GM19238 (cell line): ENCODE results near the gene KHNYN.
"Not testable (repeated sequence)": the region's sequence is repeated elsewhere in the genome, so short reads cannot be mapped to it uniquely, and the experiment has no call there.

Experiments
- DNase-seq: peaks from one replicate; pipeline ENCODE4 v3.0.0; 2011; ENCODE audit warnings: low spot score; ENCODE audit not compliant: insufficient read length

KHNYN gene

GRCh38 chr14:24429395-24430142, at the start of gene KHNYN, which contains the start of gene CBLN3:
Gene KHNYN (plus strand): TSS chr14:24429954. CDS start chr14:24430731, 777 bp downstream.
Gene CBLN3 (minus strand): TSS chr14:24429668. CDS start chr14:24429054, 614 bp downstream.
- peak; percentile 98 for DNase-seq

DNA sequence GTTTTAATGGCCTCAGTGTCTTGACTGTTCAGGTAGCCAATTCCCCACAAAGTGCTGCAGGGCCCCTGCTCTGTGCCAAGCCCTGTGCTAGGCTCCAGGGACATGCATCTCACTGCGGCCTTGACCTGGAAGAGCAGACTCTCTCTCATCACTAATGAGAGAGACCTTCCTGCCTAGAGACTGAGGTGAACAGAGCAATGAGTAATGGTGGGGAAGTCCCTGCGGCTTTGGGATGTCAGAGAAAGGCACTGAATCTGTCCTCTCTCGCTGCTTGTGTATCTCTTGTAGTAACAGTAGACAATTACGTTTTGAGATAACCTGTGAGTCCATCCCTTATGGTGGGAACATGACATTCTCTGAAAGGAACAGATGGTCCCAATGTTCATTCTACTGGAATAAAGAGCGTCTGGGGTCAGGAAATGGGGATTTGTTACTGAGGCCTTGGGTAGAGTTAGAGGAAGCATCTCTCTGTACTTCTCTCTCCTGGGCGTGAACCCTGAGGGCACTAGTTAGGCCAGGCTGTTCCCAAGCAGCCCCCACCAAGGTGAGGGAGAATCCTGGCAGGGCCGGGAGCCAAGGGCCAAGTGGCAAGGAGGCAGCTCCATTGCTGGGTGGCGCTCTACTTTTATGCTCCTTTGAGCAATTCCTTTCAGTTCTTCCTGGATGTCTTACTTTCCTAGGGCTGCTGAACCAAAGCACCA, 48.2 kb upstream of the KHNYN start:
- no peak for DNase-seq

DNA sequence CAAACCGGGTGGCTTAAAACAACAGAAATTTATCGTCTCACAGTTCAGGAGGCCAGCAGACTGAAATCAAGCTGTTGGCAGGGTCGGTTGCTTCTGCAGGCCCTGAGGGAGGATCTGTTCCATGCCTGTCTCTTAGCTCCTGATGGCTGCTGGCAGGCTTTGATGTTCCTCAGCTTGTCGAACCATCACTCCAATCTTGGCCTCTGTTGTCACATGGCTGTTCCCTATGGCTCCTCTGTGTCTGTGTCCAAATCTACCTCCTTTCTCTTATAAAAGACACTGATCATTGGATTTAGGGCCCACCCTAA, 47.7 kb upstream of the KHNYN start:
- no peak for DNase-seq

DNA sequence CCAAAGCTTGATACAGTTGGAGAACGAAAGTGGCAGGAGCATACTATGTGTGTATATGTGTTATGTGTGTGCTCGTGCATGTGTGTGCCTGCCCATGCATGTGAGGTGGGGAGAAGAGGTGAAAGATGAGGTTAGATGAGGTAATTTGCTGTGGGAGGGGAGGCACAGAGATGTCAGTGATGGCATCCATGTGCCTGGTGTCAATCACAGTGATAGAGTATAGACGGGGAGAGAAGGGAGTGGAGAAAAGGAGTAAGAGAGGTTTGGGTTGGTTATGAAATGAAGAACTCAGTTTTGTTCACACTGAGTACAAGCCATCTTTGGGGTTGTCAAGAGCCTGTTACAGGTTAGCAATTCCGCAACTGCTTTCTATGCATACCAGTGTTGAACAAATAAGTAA, 45.6 kb upstream of the KHNYN start:
- no peak for DNase-seq

DNA sequence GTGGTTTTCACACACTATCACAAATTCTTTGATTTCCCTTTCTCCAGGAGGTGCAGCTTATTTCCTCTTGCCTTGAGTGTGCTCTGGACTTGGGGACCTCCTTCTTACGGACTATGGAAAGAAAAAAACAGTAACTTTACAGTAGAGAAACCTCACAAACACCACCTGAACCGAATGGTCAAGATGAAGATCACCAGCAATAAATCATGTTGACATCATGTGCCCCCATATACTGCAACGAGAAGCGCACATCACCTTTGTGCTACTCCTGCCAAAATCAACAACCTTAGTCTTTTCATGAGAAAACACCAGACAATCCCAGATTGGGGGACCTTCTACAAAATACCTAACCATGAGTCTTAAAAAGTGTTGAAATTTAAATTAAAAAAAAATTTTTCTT, 44.2 kb upstream of the KHNYN start:
- no peak for DNase-seq

GRCh38 chr14:24387009-24387345, 42.8 kb upstream of the KHNYN start:
- DNase-seq: no peak

DNA sequence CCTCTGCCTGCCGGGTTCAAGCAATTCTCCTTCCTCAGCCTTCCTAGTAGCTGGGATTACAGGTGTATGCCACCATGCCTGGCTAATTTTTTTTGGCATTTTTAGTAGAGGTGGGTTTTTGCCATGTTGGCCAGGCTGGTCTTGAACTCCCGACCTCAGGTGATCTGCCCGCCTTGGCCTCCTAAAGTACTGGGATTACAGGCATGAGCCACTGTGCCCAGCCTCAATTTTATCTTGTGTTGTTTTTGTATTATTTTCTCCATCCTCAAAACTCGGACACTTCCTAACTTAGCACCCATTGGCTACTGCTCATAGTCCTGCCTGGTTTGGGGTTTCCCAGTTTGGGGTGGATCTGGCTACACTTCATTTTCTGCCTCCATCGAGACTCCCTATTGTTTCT, 42.2 kb upstream of the KHNYN start:
- DNase-seq: not testable (repeated sequence)

DNA sequence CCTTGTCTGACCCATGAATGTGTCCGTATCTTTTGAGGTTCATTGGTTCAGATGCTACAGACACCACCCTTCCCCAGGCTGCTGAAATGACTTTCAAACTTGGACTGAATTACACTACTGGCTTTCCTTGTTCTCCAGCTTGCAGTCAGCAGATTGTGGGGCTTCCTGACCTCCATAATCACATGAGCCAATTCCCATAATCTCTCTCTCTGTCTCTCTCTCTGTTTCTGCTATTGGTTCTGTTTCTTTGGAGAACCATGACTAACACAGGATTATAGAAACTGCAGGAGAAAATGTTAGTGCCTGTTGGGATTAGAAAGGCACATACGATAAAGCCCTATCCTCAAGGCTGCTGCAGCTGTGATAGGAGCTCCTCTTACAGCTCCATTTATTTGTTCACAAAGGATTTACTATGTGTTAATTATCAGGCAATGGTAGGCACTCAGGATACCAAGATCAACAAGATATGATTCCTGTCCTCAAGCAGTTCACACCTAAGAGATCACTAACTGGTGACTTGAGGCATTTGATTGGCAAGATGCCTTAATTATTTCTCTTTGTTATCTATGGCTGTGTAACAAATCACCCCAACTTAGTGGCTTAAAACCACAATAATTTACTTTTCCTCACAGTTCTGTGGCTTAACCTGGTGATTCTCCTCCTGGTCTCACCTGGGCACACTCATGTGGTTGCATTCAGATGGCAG, 41.1 kb upstream of the KHNYN start:
- DNase-seq: no peak

- DNase-seq: no peak
These were observed 40.4 kb upstream of the KHNYN start for GRCh38 chr14:24389226-24389848.

- DNase-seq: no peak
These were observed 38.9 kb upstream of the KHNYN start for GRCh38 chr14:24390701-24391468.

DNA sequence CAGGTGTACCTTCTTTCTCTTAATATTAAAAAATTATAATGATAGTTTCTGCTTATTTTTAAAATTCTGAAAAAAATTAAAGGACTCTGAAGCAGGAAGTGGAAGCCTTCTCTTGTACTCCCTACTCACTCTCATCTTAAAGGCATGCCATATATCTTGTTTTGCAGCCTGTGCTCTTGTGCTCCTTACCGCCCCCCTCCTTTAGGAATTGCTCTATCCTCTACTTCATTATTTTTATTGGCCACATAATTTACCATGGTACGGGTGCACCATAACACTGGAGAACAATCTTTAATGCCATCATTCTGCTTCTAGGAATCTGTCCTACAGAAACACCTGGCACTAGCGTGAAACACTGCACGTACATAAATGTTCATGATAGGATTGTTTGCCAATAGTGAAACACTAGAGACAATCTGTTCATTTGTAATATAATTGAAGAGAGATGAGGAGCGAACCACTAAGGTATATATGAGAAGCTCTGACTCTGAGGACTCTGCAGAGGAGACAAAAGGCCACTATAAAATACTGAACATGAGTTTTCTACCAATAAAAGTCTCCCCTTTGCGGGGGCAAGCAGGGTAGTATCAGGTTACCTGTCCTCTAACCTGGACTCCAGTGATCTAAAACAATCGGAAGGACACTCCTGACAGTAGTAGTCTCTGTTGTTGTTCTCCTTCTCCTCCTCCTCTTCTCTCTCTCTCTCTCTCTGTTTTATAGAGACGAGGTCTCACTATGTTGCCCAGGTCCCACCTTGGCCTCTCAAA, 37.2 kb upstream of the KHNYN start:
- no peak for DNase-seq

DNA sequence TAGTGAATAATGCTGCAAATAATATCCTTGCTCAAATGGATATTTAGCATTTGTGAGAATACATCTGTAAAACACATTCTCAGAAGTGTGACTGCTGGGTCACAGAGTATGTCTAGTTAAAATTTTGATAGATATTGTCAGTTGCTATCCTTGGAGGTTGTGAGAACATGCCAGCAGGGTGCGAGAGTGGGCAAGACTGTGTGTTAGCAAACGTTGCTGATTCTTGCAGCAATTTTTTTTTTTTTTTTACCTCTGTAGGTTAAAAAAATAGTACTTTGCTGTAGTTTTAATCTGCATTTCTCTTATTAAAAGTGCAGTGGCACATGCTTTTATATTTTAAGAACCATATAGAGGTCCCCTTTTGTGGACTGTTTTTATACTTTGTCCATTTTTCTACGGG, 35.5 kb upstream of the KHNYN start:
- DNase-seq: no peak

DNA sequence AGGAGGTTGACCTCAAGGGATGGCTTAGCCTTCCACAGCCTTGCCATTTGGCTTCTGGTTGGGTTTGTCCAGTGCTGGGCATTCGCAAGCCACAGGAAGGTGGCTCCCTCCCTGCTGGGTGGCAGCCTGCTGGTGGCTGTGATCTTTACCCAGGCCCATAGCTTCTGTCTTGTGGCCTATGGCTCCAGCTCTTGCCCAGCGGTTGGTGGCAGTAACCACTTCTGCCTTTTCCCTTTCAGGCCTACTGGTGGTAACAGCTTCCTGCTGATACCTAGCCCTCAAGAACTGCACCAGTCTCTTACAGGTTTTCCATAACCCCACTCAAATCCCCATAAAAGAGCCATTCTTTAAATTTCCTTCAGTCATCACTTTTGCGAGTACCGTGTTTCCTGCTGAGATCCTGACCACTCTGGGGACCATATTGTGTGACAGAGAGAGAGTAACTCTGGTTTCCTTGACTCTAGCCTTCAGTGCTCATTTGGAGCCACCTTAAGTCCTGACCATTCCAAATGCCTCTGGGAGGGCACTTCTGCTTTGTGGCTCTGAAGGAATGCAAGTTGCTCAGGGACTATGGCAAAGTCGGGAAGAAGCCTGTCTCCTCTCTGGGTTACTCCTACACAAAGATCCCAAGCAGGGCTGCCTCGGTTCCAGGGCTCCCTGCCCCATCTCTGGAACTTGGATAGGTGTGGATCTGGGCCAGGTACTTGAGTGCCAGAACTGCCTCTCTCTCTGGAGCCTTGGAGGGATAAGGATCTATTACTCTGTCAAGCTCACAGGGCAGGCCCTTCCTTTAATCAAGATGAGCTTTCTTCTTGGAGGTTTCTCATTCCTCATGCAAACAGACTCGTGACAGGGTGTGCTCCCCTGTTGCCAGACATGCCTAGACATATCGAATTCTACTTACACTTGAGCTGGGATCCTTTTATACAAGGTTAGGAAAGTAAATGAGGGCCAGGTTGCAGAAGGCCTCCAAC, 33.9 kb upstream of the KHNYN start:
- DNase-seq: no peak

DNA sequence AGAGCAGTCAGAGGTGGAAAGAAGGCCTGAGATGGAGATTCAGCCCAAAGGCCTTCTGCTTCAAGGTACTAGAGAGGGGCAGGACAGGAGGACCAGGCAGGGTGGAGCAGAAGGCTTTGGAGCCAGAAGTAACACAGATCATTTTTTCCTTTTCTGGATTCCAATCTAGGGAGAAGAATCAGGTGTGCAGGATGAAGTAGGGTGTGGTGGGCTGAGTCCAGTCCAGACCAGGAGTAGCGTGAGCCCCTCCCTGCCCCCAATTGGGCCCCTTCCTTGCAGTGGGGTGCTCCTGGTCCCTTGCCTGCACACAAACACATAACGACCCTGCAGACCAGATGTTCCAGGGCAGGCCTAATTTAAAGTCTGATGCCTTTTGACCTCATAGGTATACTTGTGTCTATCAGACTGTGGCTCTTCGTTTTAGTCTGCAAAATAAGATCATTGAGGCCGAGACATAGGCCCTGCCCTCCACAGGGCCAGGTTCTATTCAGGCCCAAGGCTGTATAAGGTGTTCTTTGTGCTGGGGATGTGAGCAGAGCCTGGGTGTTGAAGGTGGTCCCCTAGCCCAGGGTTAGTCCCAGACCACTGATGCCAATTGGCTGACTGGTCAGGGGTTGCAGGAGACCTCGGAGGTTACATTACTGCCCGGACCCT, 32.0 kb upstream of the KHNYN start:
- DNase-seq: no peak

- no peak for DNase-seq
These were observed 31.5 kb upstream of the KHNYN start for GRCh38 chr14:24398293-24398652.

GRCh38 chr14:24398653-24399446, 30.9 kb upstream of the KHNYN start, which contains the start of gene NYNRIN:
Gene NYNRIN (plus strand): TSS chr14:24399003. CDS start chr14:24399247, 244 bp downstream.
- no peak for DNase-seq

DNA sequence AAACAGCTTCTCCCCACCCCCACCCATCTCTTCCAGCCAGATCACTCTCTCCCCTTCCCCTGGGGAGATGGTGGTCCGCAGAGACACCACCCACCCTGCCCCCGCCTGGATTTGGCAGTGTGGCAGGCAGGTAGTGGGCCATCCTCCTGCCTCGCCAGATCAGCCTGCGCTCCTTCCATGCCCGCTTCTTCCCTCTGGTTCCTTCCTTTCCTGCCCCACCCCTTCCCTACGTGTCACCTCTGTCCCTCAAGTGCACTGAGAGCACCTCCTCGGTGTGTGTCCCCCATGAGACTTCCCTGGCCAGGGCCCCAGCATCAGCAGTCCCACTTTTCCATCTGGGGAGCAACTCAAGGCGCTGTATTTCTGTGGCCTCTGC, 30.3 kb upstream of the KHNYN start:
- DNase-seq: no peak
